IMR-90 (cell line): ENCODE results near the gene SRRM1.

Source experiments
- BHLHE40 ChIP-seq: fragments of 150-350 bp; IDR thresholded peaks from 2 replicates; pipeline ENCODE4 v1.6.1; 2016; ENCODE audit warnings: mild to moderate bottlenecking, low read depth, low read length
- CEBPB ChIP-seq: IDR thresholded peaks from 2 replicates; pipeline ENCODE4 v1.6.1; 2012; ENCODE audit warnings: low read depth, low read length, improper control_type of control experiment
- CTCF ChIP-seq: conservative IDR thresholded peaks from 2 replicates; pipeline ENCODE4 v1.5.1; 2012; ENCODE audit warnings: mild to moderate bottlenecking, low read depth, low read length, improper control_type of control experiment
- MAFK ChIP-seq: IDR thresholded peaks from 2 replicates; pipeline ENCODE4 v1.6.1; 2012; ENCODE audit warnings: low read depth, low read length, improper control_type of control experiment
- POLR2A ChIP-seq: IDR thresholded peaks from 2 replicates; pipeline ENCODE4 v1.6.1; 2012; ENCODE audit warnings: mild to moderate bottlenecking, low read depth, low read length
- RFX5 ChIP-seq: IDR thresholded peaks from 2 replicates; pipeline ENCODE4 v1.8.0; 2012; ENCODE audit warnings: low read depth, mild to moderate bottlenecking, low read length, moderate library complexity

- TF ChIP-seq CTCF = no peak
- no peak for TF ChIP-seq BHLHE40
- no peak for TF ChIP-seq RFX5
- no peak for TF ChIP-seq POLR2A
- TF ChIP-seq CEBPB = no peak; the same call in 1 of the 2 replicates
- TF ChIP-seq MAFK = no peak
Measured at GRCh38 chr1:24713176-24713575, 70.1 kb downstream of the SRRM1 start.
